Activated CD4-positive, alpha-beta memory T cell treated with anti-CD3 and anti-CD28 coated beads, Interleukin-2, amount 10 ng/mL, durations not matched to agents 7 days and 5 days (primary cell): ENCODE data around the gene WEE2. TPM values are rescaled to one million over a fixed set of nuclear protein-coding genes. Genes with fewer than 3 reads are reported as not detected.
"Not testable (repeated sequence)": the region's sequence is repeated elsewhere in the genome, so short reads cannot be mapped to it uniquely, and the experiment has no call there.

Experiments used
- CTCF ChIA-PET: fragments of 350-600 bp; sonication (Branson Sonifier 250); formaldehyde crosslinking; loops from one replicate; lab custom pipeline; 2021; ENCODE audit warnings: antibody characterized with exemption, inconsistent platforms; lab: Charles Lee
- POLR2A ChIA-PET: fragments of 350-600 bp; sonication (Branson Sonifier 250); formaldehyde crosslinking; loops from one replicate; lab custom pipeline; 2021; ENCODE audit warnings: antibody characterized with exemption; lab: Charles Lee
- DNase-seq: peaks from one replicate; pipeline ENCODE4 v3.0.0-alpha.2; 2020
- H3K27ac Mint-ChIP-seq: one replicate; pipeline ENCODE4 v1.8.0; 2021; ENCODE audit warnings: mild to moderate bottlenecking, mixed read lengths
- H3K27me3 Mint-ChIP-seq: one replicate; pipeline ENCODE4 v1.8.0; 2021; ENCODE audit warnings: mixed read lengths
- H3K36me3 Mint-ChIP-seq: one replicate; pipeline ENCODE4 v1.8.0; 2021; ENCODE audit warnings: low read depth, mixed read lengths
- H3K4me1 Mint-ChIP-seq: one replicate; pipeline ENCODE4 v1.8.0; 2021; ENCODE audit warnings: mixed read lengths
- H3K4me3 Mint-ChIP-seq: one replicate; pipeline ENCODE4 v1.8.0; 2021; ENCODE audit warnings: mild to moderate bottlenecking, mixed read lengths
- H3K9me3 Mint-ChIP-seq: one replicate; pipeline ENCODE4 v1.8.0; 2021; ENCODE audit warnings: mixed read lengths
- total RNA-seq, 2 experiments: library from RNA; stranded (reverse); gene quantifications; one replicate each; pipeline ENCODE4 v1.2.3, GENCODE V29; 2021

WEE2 gene
- total RNA-seq, 2 experiments from 2014 or later: not detected

GRCh38 chr7:141754939-141755338 is 46.8 kb downstream of the WEE2 start:
- ChIA-PET POLR2A (interaction anchor here (1.5 kb wide), 1 partner anchor 17 kb away, joined by 5 read pairs; the partner anchor contains the start of gene SSBP1), CTCF (interaction anchor here (1.4 to 1.8 kb wide), 2 partner anchors 28 to 31 kb away, joined by 3 to 4 read pairs; no protein-coding TSS in a partner anchor)
- no peak overlapping the region for H3K4me3 Mint-ChIP-seq
- H3K9me3 Mint-ChIP-seq: peaks cover 25% of the 10 kb centered on the region
- no peaks in the 10 kb centered on the region for H3K27me3 Mint-ChIP-seq
- no peak overlapping the region for H3K27ac Mint-ChIP-seq
- H3K36me3 Mint-ChIP-seq: peaks cover 71% of the 10 kb centered on the region
- no peaks in the 10 kb centered on the region for H3K4me1 Mint-ChIP-seq
- no peak for DNase-seq

GRCh38 chr7:141763797-141764196 is 55.6 kb downstream of the WEE2 start, which contains the start of gene TAS2R3:
Gene TAS2R3, plus strand, starts transcription at chr7:141764097. Its CDS starts 62 bp downstream, at chr7:141764159.
- Mint-ChIP-seq H3K4me1 (no peaks in the 10 kb centered on the region), H3K27me3 (no peaks in the 10 kb centered on the region), H3K27ac (no peak within 1 kb of the TSS), H3K9me3 (no peaks in the 10 kb centered on the region), H3K4me3 (no peak within 1 kb of the TSS), H3K36me3 (peaks cover 35% of the 10 kb centered on the region)
- POLR2A ChIA-PET: no interaction called here
- CTCF ChIA-PET: no interaction called here
- no peak for DNase-seq

- not testable (repeated sequence) for H3K27me3 Mint-ChIP-seq, DNase-seq, H3K4me1 Mint-ChIP-seq, H3K4me3 Mint-ChIP-seq, H3K27ac Mint-ChIP-seq, H3K9me3 Mint-ChIP-seq
- peaks cover 18% of the 10 kb centered on the region for H3K36me3 Mint-ChIP-seq
- ChIA-PET CTCF (interaction anchor here (0.7 kb wide), 1 partner anchor 14 kb away, joined by 3 read pairs; no protein-coding TSS in a partner anchor), POLR2A (interaction anchor here (0.7 kb wide), 1 partner anchor 10 kb away, joined by 3 read pairs; no protein-coding TSS in a partner anchor)
Measured at GRCh38 chr7:141770083-141770583, 62.0 kb downstream of the WEE2 start.

GRCh38 chr7:141776374-141776773 is 68.2 kb downstream of the WEE2 start, which contains the start of gene TAS2R4:
Gene TAS2R4, plus strand, starts transcription at chr7:141776674. Its CDS starts 1,815 bp downstream, at chr7:141778489.
- H3K27ac Mint-ChIP-seq: no peak within 1 kb of the TSS
- no peak for DNase-seq
- H3K9me3 Mint-ChIP-seq: peaks cover 4% of the 10 kb centered on the region
- H3K27me3 Mint-ChIP-seq: no peaks in the 10 kb centered on the region
- no peak within 1 kb of the TSS for H3K4me3 Mint-ChIP-seq
- CTCF ChIA-PET: interaction anchor here (1.4 kb wide), 1 partner anchor 10 kb away, joined by 12 read pairs; no protein-coding TSS in a partner anchor
- POLR2A ChIA-PET: no interaction called here
- peaks cover 37% of the 10 kb centered on the region for H3K36me3 Mint-ChIP-seq
- no peaks in the 10 kb centered on the region for H3K4me1 Mint-ChIP-seq

Other genes with a start within 250 kb of the WEE2 start
- 10 to 100 TPM; 46.9 to 50.4 TPM for gene AGK, start 156.9 kb upstream of the WEE2 start, total RNA-seq
- gene DENND11, start 6.2 kb upstream of the WEE2 start, total RNA-seq: 10 to 100 TPM; 24.5 to 24.9 TPM
- 100 to 1,000 TPM; 124 to 125 TPM for gene SSBP1, start 30.0 kb downstream of the WEE2 start, total RNA-seq
- gene TAS2R3, start 55.7 kb downstream of the WEE2 start, total RNA-seq: 1 to 10 TPM in 1 of 2 experiments, under 1 TPM in 1; 0.73 to 1.5 TPM
- under 1 TPM; 0.65 to 0.73 TPM for gene TAS2R4, start 68.3 kb downstream of the WEE2 start, total RNA-seq
- gene TAS2R5, start 81.9 kb downstream of the WEE2 start, total RNA-seq: 1 to 10 TPM in 1 of 2 experiments, under 1 TPM in 1; 0.91 to 1.5 TPM
- not detected for gene PRSS37, start 133.1 kb downstream of the WEE2 start, total RNA-seq
- gene OR9A4, start 208.0 kb downstream of the WEE2 start, total RNA-seq: not detected
- gene CLEC5A, start 238.6 kb downstream of the WEE2 start, total RNA-seq: not detected